ENCODE measurements around the gene FBN1.

GRCh38 chr15:48693484-48693883, 48.0 kb upstream of the FBN1 start:
- TF ChIP-seq CTCF (IDR thresholded peaks at IDR 0.05) (no peak), POLR2A (IDR thresholded peaks at IDR 0.05) (no peak)

Data from esophagus squamous epithelium (tissue), 4 donors.